Neural crest cell (in vitro differentiated cells): ENCODE data around the gene THSD1. TPM values are rescaled to one million over a fixed set of nuclear protein-coding genes. Genes with fewer than 3 reads are reported as not detected.

ENCODE experiments used
- DNase-seq: peaks from one replicate; pipeline ENCODE4 v3.0.0; 2021; ENCODE audit warnings: low read depth, mixed read lengths, low spot score
- H3K27ac Mint-ChIP-seq: one replicate; pipeline ENCODE4 v1.8.0; 2021; ENCODE audit warnings: mild to moderate bottlenecking, mixed read lengths; ENCODE audit not compliant: unreplicated experiment
- H3K27me3 Mint-ChIP-seq: 2 replicates; pipeline ENCODE4 v1.8.0; 2021; ENCODE audit warnings: low read depth, mild to moderate bottlenecking, mixed read lengths
- H3K36me3 Mint-ChIP-seq: 2 replicates; pipeline ENCODE4 v1.8.0; 2021; ENCODE audit warnings: low read depth, mild to moderate bottlenecking, mixed read lengths
- H3K4me1 Mint-ChIP-seq: 2 replicates; pipeline ENCODE4 v1.8.0; 2021; ENCODE audit warnings: mixed read lengths
- H3K4me3 Mint-ChIP-seq: one replicate; pipeline ENCODE4 v1.8.0; 2021; ENCODE audit warnings: mild to moderate bottlenecking, mixed read lengths
- H3K9me3 Mint-ChIP-seq: 2 replicates; pipeline ENCODE4 v1.8.0; 2021; ENCODE audit warnings: mixed read lengths
- total RNA-seq: library from RNA; stranded (reverse); gene quantifications from 2 replicates; pipeline ENCODE4 v1.2.1, GENCODE V29; 2021
- TF ChIP-seq, protein P1 (sequence below): fragments of 200-600 bp; sonication (generic); conservative IDR thresholded peaks from 2 replicates; pipeline ENCODE4 v1.5.0; 2021; ENCODE audit warnings: antibody characterized with exemption, mild to moderate bottlenecking

Gene THSD1
- total RNA-seq, 1 donor from 2014 or later, result 0.75 TPM

DNA sequence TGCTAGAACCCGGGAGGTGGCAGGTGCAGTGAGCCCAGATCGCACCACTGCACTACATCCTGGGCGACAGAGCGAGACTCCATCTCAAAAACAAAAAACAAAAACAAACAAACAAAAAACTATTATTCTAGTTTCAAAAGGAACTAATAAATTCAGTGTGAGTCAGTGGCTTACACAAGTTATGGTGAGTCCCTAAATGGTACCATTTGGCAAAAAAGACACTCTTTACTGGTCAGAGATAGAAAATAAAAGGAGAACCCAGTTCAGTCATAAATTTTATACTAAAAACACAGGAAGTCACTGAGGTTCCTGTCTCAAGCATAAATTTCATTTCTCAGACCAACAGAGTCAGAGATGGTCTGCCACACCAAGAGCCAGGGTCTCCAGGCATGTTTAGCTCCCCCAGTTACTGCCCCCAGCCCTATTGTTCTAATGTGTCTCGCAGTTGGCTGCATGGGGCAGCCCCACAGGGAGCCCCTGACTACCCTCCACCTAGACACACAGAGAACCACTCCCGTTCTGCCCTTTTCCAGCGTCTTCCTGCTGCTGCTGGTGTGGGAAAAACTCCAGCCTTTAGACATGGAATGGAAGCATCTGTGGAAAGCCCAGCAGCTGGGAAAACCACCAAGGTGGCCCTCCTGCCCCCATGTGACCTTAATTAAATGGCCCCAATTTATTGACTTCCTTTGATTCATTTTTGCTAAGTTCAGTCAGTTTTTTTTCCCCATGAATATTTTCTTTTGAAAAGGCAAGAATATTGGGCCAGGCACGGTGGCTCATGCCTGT lies 12.2 kb downstream of the THSD1 start:
- H3K27ac Mint-ChIP-seq, result no peak overlapping the region
- TF ChIP-seq, protein P1, sequence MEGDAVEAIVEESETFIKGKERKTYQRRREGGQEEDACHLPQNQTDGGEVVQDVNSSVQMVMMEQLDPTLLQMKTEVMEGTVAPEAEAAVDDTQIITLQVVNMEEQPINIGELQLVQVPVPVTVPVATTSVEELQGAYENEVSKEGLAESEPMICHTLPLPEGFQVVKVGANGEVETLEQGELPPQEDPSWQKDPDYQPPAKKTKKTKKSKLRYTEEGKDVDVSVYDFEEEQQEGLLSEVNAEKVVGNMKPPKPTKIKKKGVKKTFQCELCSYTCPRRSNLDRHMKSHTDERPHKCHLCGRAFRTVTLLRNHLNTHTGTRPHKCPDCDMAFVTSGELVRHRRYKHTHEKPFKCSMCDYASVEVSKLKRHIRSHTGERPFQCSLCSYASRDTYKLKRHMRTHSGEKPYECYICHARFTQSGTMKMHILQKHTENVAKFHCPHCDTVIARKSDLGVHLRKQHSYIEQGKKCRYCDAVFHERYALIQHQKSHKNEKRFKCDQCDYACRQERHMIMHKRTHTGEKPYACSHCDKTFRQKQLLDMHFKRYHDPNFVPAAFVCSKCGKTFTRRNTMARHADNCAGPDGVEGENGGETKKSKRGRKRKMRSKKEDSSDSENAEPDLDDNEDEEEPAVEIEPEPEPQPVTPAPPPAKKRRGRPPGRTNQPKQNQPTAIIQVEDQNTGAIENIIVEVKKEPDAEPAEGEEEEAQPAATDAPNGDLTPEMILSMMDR, result no peak
- no peaks in the 10 kb centered on the region for H3K27me3 Mint-ChIP-seq
- H3K4me3 Mint-ChIP-seq, result no peak overlapping the region
- H3K36me3 Mint-ChIP-seq, result no peaks in the 10 kb centered on the region
- DNase-seq, result no peak
- H3K4me1 Mint-ChIP-seq, result no peaks in the 10 kb centered on the region
- no peaks in the 10 kb centered on the region for H3K9me3 Mint-ChIP-seq

DNA sequence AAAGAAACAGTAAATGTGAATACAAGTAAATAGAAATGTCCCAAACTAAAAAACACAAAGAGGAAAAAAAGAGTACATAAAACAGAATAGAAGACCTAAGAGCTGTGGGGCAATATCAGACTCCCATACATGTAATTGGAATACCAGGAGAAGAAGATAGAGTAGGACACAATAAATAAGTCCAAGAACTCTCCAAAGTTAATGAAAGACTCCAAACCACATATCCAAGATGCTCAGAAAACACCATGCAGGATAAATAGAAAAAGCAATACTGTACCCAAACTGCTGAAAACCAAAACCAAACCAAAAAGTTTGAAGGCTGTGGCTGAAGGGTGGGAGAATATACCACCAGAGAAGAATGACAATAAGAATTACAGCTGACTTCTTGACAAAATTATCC lies 18.3 kb downstream of the THSD1 start:
- H3K27me3 Mint-ChIP-seq, result no peaks in the 10 kb centered on the region
- no peaks in the 10 kb centered on the region for H3K4me1 Mint-ChIP-seq
- DNase-seq, result no peak
- peaks cover 3% of the 10 kb centered on the region for H3K9me3 Mint-ChIP-seq
- H3K27ac Mint-ChIP-seq, result no peak overlapping the region
- no peaks in the 10 kb centered on the region for H3K36me3 Mint-ChIP-seq
- H3K4me3 Mint-ChIP-seq, result no peak overlapping the region
- TF ChIP-seq, protein P1, result no peak

DNA sequence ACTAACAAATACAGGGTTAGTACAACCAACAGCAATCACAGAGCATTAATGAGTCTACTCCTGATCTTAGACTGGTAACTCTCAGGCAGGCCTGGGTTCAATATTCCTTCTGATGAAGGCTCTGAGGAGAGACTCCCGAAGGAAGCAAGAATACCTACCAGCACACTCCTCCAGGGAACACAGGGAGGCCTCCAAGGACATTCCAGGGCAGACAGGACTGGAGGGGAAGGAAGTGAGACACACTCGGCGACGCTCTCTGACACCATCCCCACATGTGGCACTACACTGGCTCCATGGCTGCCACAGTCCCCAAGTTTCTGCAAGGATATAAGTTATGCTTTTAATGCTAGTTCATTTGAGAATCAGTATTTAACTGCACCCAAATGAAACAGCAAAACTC lies 20.1 kb downstream of the THSD1 start:
- TF ChIP-seq, protein P1, result no peak
- Mint-ChIP-seq H3K27ac (no peak overlapping the region), H3K27me3 (no peaks in the 10 kb centered on the region), H3K9me3 (peaks cover 3% of the 10 kb centered on the region), H3K4me3 (no peak overlapping the region), H3K4me1 (no peaks in the 10 kb centered on the region), H3K36me3 (no peaks in the 10 kb centered on the region)
- DNase-seq, result no peak

DNA sequence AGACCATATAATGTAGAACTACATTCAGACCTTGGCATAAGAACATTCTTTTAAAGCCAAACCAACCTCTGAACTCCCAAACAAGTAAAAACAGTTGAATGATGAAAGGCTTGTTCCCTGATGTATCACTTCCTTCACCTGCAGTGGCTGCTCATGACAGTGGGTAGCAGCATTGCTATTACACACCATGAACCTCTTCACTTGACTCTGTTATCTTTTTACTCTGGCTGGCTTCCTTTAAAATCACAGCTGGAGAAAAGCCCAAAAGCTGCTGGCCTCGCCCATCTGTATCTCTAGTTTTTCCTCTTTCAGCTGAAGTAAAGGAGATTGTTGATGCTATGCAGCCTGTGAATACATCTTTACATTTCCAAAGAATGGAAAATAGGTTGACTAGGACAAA lies 22.6 kb downstream of the THSD1 start:
- TF ChIP-seq, protein P1, result no peak

DNA sequence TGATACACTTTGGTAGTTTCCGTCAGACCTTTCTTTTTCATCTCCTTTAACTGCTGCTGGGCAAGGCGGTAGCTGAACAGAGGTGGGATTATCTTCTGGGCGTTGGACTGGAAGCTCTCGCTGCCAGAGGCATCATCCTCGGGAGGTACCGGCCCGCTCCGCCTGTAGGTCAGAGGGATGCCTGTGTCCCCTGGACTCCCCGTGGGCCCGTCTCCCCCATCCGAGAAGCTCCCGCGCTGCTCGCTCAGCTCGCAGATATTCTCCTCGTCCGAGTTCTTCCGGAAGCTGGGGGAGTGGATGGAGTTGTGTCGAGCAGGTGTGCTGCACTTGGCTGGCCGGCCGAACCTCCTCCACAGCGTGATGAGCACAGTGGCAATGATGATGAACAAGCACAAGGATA lies 27.7 kb downstream of the THSD1 start:
- TF ChIP-seq, protein P1, result no peak
- H3K4me1 Mint-ChIP-seq, result peaks cover 10% of the 10 kb centered on the region
- H3K4me3 Mint-ChIP-seq, result no peak overlapping the region
- H3K27ac Mint-ChIP-seq, result no peak overlapping the region
- no peaks in the 10 kb centered on the region for H3K27me3 Mint-ChIP-seq
- no peak for DNase-seq
- H3K36me3 Mint-ChIP-seq, result no peaks in the 10 kb centered on the region
- H3K9me3 Mint-ChIP-seq, result no peaks in the 10 kb centered on the region

More for the DNA sequence above, 22.6 kb downstream of the THSD1 start:
- DNase-seq, result no peak
- Mint-ChIP-seq H3K27ac (no peak overlapping the region), H3K9me3 (peaks cover 3% of the 10 kb centered on the region), H3K4me1 (no peaks in the 10 kb centered on the region), H3K27me3 (no peaks in the 10 kb centered on the region), H3K4me3 (no peak overlapping the region), H3K36me3 (no peaks in the 10 kb centered on the region)
